Glomerular visceral epithelial cell (primary cell): ENCODE results near the gene HOXA13.

ENCODE experiments used
- DNase-seq: peaks from one replicate; pipeline ENCODE4 v3.0.0-alpha.2; 2016; ENCODE audit errors: extremely low spot score

HOXA13 gene

DNA sequence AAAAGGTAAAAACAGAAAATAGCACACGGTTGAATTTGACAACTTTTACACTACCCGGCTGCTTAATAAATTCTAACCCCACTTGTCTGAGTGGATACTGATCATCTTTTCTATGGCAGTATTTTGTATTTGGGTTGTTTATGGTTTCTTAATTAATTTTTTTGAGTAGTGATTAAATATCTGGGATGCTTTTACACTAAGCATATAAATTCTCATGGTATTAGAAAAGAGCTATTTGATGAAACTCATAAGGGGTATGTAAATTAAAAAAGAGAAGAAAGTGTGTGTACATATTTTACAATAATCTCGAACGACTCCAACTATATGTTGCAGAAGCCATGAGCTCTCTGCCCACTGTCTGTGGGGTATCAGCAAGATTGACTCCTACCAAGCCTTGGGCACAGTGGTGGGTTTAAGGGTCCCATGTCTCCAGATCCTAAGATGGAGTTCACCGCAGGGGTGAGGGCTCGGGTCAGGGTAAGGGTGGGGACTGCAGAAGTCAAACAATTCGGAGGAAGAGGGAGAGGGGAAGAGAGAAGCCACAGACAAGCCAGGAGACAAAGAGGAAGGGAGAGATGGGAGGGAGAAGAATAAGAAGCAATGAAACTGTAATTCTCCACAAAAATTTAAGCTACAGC is 7.6 kb upstream of the HOXA13 start:
- DNase-seq = no peak

DNA sequence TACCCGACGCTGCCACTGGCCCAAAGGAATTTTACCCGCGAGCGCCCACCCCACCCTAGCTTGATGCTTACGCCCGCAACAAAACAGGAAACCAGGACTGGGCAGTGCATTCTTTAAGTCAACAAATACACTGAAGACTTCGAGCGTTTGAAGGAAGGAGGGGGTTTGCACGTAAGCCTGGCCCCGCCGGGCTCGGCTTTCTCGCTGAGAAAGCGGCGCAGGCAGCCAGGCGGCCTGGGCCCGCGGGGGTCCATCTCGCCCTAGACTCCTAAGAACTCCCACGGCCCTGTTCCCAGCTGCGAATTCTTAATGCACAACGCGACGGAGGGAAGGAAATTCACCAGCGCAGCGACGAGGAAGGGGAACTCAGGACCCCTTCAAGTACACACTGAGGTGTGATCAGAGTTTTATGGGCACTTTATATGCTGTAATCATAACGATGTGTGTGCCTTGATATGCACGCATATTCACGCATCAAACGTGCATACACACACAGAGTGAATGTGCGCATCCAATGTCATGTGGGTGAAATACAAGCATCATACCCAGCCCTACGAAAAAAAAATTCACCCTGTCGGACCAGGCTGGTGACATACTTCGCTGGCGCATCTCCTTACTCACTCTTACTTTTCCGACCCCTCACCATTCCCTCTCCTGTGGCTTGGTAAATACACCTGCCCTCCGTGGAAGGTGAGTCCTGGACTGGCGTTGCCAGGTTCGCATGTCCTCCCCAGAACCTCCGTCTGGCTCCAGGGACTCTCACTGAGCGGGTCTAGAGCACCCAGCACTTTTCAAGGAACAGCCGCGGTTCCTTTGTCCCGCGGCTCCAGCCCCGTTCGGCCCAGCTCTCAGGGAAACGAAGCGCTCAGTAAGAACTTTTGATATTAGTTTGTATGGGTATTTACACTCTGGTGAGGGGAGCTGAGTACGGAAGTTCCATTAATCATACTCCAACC is 5.7 kb upstream of the HOXA13 start:
- DNase-seq = no peak

DNA sequence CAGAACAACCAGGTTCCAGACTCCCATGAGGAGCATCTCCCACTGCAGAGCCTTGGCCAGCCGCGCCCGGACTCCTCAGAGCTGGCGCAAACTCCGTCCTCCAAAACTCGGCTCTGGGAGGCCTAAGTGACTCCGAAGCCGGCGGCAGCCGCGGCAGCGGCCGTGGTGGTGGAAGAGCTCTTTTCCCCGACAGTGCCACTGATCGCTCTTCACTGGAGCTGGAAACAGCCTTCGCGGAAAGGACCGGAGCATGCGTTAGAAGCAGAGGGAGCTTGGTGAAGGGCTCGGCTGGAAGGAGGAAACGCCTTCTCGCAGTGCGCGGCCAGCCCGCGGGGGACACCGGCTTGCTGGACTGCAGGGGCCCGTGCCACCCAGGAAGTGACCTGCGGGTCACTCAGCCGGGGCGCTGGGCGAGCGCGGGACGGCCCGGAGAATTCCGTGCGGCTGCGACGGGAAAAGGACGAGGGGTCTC is 5.0 kb upstream of the HOXA13 start:
- DNase-seq = peak; percentile 25

DNA sequence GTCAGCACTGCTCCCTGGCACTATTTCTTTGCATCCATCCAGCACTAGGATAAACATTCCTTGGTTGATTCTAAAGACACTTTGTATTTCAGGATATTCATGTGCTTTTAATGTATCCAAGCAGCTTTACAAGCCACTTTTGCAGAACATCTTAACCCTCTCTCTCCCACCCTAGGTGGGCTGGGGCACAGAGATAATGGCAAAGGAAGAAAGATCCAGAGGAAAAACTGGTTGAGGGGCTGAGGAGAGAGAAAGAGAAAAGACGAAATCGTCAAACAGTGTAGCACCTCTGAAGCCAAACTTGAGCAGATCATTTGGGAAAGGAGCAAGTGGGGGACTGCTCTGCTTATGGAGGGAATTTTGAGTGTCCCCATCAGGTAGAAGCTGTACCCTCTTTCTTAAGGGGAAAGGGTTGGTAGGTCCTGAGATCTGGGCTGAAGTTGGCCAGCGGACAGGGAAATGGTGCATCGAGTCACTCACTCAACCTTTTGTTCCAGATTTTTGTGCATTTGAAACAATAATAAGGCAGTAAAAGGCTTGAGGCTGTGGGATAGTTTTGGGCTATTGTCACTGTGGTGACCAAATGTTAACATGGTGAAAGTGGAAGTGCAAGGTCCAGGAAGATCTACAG is 4.2 kb upstream of the HOXA13 start:
- no peak for DNase-seq

DNA sequence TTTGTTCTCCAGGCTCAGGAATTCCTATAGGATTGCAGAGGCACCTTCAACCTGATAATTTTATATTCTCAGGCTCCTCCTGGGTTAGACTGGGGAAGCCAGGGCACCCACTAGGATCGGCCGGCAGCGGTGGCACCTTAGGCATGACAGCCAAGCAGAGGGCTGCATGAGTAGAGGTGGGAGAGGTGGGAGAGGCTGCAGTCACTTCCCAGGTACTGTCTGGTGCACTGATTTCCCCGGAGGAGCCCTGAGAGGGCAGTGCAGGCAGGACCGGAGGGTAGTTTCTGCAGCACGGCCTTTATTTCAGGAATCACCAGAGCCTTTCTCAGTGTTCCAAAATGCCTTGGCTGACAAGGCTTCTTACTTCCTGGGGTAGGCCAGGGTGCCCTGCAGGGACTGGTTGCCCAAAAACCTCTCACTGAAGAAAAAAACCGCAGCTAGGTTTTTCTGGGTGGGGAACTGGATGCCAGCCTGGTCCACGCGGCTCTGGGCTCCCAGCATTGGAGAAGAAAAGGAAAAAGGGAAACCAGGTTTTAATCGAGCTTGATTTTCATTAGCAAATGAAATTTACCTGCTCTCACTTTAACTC is 3.6 kb upstream of the HOXA13 start:
- no peak for DNase-seq

DNA sequence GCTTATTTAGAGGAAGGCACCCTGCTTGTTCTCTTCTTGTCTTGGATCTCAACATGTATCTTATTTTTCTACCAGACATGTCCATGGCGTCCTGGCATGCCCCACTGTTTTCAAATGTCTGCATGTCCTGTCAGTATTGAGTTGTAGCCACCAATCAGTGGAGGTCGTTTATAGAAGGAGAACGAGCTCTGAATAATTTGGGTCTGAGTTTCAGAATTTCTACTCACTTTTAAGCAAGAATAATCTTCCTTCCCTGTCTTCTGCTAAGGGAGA is 2.9 kb upstream of the HOXA13 start:
- DNase-seq = no peak

DNA sequence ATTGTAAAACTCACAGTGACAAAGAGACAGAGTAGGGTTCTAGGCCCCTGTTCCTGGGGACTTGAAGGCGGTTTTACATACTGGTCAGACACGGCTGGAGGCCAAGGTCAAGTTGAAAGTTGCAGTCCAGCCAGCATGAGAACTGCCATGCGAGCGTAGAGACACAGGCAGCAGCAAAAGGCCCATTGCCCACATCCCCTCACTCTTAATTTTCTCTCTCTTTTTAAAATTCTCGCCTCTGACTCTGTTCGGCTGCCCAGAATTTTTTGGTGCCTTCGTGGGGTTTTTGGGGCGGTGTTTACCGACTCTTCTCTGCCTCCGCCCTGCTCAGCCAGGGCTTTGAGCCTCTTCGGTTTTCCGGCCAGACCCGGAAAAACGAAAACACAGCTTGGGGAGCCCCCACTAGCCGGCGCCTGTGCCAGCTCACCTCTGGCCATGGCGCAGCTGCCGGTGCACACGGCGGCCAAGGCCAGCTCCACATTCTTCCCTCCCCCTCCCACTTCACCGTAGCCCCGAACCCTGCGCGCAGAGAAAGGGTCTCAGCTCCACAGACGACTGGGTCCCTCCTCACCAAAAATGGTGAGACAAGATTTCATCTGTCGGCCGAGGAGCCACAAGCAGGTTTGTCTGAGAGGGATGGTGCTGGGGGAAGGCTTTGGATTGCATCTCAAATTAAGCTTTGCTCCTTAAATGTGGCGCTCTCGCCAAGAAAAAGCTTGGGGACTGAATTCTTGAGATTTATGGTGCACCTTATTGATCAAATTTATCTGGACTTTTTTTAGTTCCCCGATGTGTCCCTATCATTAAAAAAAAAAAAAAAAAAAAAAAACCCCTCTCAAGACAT is 2.3 kb upstream of the HOXA13 start:
- no peak for DNase-seq

DNA sequence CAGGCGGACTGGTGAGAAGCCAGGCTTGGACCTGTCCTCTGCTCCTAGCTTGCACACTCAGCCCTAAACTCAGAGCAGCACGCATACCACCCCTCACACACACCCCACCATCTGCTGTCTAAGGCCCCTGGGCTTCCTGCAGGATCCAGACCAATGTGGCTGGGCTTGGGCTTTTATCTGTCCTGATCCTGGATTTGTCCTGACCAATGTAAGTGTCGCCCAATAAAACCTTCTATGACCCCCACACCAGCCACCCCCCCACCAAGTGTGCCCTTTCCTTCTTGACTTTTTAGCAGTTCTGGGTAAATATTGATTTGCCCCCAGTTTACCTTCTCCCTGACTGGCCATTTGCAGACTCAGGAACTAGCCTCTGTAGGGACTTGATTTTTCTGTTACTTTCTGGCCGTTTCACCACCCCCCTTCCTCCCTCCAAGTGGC is 1.7 kb upstream of the HOXA13 start:
- no peak for DNase-seq

DNA sequence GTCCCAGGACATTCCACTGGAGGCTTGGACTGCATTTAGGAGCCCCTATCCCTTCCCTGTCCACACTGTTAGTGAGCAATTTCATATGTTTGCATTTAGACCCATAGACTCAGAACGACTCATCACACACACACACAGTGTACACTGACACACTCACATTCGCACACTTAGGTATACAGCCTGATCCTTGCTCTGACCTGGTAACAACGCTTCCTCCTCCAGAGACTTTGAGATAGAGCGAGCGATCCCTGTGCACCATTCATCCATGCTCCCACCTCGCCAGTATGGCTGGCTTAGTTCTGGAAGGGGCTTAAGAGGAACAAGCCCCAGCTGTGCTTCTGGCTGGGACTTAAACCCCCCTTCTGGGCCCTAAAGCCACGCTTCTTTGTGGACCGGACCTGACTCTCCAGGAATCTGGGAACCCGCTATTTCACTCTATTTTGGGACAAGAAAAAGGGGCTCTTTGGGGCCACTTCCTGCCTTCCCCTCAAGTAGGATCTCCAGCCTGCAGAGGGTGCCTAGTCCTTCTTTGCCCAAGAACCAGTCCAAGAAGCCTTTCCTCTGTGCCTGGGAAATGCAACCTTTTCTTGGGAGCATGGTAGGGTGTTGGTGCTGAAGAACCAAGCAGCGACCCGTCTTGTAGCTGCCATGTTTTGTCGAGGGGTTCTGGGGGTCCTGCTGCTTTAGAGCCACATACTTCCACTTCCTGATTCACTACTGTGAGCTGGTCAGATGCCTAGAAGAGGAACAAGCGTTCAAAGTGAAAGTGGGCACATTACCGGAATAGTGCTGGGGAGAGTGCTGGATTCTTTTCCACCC is 1.1 kb upstream of the HOXA13 start:
- no peak for DNase-seq

DNA sequence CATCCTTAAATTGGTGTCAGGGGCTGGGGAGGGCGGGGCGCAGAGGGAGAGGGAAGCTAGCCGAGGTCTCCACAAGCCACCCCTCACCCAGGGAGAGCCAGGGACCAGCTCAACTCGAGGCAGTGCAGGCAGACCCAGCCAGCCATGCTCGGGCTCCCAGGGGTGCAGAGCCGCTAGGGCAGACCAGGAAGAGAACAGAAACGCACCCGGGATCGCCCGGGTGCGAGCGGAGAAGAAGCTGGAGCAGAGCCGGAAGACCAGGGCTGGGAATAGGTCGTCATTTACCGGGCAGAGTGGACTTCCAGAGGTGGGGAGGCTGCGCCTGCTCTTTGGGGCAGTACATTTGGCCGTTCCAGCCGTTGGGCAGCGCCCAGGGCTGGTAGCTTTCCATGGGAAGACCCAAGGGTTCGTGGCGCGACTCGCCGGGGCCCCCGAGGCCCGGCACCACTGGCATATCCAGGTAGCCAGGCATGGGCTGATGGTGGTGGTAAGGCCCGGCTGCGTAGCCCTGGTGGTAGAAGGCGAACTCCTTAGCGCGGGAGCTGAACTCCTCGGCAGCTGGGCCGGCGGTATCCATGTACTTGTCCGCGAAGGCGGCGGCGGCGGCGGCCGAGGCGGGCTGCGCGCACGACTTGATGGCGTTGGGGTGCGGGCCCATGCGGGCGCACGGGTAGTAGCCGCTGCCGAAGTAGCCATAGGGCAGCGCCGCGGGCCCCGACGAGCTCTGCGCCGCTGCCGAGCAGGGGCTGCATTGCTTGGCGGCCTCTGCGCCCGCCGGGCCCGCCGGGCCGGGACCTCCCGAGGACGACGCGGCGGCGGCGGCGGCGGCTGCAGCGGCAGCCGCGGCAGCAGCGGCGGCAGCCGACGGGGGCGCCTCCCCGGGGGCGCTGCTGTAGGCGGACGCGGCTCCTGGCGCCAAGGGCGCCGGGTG is 755 bp downstream of the HOXA13 start:
- peak; percentile 38 for DNase-seq

DNA sequence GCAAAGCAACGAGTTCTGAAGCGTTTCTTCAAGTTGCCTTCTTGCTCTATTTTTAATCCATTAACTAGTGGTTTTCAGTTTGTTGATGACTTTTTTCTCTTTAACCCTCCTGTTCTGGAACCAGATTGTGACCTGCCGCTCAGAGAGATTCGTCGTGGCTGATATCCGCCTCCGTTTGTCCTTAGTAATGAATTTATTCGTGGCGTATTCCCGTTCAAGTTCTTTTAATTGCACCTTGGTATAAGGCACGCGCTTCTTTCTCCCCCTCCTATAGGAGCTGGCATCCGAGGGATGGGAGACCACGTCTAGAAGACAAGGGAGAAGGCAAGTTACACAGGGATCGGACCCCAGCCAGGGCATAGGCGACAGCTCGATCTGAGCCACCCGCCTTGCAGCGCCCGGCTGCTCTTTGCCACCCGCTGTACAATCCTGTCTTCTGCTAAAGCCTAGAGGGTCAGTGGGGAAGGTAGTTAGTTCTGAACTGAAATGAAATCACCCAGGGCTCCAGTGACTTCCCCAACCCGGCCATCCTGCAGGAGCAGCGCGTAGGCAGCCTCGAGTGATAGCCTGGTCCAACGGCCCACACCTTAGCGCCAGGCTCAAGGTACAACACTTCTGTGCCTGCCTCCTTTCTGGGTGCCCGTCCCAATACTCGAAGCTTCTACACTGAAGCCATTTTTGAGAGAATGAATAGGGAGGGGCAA is 1.6 kb downstream of the HOXA13 start:
- DNase-seq = no peak

DNA sequence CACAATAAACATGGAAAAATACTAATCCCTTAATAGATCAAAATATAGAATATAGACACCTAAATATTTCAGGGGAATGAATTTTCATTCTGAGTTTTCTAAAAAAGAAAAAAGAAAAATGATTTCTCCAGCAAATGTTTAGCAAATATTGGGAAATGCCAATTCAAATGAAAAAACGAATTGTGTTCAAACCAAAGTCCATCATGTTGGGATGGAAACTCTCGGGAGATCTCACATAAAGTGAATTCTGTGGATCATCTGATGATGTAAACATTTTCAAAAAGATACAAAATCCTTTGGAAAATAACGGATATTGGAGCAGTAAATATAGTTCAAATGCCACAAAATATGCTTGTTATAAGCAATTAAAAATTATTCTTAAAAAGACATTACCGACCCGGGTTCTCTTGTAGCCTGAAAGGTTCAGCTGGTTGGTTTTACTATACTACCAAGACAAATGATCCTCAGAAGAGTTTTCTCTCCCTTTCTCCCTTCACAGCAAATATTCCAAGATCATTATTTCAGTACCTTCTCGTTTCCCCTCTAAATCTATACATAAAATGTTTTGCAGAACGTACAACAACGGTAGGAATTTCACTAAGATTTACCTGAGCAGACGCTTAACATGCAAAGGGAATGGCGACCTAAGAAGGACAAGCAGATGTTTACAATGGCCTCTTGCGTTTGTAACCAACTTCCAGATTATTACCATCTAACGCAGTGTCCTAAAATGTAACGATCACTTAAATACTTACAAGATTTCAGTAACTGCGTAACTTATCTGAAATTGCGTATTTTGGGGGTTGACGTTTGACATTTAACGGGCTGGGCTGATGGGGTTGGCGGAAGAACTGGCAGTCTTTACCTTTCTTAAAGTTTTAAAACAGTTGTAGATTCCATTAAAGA is 2.5 kb downstream of the HOXA13 start:
- DNase-seq = no peak

DNA sequence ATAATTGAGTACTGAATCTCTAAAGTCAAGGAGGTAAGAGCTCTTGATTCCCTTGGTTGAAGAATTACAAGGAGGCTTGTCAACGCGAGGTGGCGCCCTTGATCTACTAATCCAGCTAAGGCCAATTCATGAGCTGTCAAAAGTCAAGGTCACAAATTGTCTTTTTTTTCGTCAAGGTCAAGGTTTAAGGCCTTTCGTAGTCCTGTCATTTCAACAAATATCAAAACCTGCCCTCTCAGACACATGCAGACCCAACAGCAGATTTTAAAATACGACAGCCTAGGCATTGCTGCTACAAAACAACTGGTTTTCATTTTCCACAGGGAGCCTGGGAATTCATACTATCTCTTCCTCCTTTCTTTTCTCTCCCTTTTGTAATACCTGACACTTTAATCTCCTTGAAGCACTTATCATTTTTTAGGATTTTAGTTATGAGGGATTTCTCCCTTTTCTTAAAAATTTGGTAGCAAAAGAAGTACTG is 3.6 kb downstream of the HOXA13 start:
- DNase-seq = peak; percentile 60

DNA sequence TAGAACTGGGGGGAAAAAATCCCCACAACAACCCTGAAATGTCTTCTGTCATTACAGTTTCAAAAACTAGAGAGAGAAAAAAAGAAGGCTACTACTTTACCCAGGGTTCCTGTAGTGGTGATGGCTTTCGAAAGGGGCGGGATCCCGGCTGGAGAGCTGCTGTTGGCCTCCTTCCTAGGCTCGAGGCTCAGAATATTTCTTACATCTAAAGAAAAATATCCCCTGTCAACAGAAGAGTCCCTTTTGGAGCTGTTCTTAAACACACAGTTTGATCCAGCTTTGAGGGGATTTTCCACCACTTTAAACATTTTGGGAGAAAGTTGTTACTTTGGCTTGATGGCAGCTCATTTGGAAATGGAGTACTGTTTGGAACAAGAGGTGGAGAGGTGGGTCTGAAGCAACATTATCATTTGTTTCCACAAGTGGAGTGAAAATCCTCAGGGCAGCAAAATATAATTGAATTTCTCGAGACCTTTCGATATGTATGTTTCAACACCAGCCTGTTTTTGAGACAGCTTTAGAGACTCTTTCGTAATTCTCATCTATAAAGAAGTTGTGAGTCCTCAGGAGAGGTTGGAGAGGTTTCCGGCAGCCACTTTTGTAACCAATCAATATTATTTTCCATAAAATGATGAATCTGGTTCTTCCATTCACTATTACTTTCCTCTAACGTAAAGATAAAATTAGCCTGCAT is 5.1 kb downstream of the HOXA13 start:
- no peak for DNase-seq

DNA sequence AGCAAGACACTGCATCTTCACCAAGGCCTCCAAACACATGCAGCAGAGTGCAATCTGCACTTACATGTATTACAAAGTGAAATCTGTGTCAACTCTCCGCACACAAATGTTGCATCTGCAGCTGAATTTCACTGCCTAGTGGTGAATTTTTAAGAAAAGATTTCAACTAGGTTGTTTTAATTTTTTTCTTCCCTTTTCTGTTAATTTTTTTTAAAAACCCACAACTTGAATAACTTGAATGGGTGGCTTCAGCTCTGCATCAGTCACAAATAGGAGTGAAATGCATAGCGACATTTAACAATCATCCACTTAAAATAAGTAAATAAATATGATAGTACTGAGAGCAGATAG is 5.9 kb downstream of the HOXA13 start:
- DNase-seq = no peak

DNA sequence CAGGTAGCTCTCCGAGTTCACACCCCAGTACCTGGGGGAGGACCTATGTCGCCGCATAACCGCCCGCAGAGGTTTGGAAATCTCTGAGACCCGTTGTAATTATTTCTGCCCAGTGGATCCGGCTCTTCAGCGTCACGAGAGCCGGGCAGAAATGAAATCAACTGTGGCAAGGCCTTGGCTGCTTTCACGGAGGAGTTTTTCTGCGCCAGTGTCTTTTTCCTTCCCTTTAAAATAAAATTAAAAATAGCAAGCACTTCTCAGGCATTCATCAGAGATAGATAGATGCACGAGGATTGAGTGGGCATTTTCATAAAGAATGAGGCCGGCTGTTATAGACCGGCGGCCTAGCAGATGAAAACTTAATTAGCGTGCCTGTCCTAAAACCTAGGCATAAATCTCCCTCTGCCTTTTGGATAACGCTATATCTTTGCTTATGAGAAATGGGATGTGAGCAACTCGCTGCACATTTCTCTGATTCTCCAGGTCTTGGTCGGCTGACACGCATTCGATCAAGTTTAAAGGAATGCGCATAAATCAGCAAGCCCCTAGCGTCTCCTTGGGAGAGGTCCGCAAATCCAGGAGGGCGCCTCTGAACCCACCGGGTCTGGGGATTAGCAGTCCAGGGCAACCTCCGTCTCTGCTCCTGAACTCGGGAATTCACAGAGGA is 6.4 kb downstream of the HOXA13 start:
- no peak for DNase-seq
